Measurements from ENCODE around the gene YAP1.
"Not testable (repeated sequence)": the region's sequence is repeated elsewhere in the genome, so short reads cannot be mapped to it uniquely, and the experiment has no call there.

The YAP1 gene

GRCh38 chr11:102200325-102200724 is 90.1 kb downstream of the YAP1 start:
- DNase-seq (ENCODE audit: low spot score): not testable (repeated sequence)

DNA sequence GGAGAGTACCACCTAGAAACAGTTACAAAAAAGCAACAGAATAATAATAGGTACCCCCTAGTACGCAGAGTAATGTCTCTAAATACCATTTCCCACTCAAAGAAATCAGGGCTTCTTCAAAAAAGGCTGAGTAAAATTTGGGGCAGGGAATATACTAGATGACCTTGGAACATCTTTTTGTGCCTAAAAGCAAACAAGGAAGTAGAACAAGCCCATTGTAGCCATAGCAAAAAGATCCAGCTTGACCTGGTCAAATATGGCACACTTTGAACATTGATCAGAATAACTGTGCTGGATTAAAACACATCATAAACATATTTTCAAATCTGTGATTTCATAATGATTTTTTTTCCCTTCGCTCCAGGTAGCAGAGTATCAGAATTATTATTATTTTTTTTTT is 91.5 kb downstream of the YAP1 start:
- DNase-seq (ENCODE audit: low spot score): no peak

DNA sequence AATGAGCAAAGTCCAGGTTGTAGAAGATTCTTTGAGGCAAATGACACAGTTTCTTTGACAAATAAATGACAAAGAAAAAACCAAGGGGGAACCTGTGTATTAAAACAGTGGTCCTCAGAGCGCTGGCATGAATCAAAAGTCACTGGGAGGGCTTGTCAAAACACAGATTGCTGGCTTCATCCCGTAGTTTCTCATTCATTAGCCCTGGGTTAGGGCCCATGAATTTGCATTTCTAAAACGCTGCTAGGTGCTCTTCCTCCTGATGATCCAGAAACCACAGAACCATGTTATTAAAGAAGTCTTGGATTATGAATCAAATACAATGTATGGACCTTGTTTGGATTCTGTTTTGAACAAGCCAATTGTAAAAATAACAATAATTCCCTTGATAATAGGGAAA is 92.7 kb downstream of the YAP1 start:
- DNase-seq (ENCODE audit: low spot score): no peak

DNA sequence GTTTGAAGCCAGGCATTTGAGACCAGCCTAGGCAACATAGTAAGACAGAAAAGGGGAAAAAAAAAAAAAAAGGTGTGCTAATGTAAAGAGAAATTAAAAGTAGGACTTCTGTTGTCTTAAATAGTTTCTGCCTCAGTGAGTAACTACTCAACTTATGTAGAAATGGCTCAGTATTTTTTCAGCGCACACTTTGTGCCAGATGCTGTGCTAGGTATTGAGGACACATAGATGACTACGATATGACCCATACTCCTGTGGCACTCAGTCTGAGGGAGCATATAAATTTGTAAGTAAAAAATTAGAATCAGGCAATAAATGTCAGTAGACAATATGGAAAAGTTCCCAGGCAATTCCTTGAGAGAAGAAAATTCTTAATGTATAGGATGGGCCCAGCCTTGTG is 93.9 kb downstream of the YAP1 start:
- DNase-seq (ENCODE audit: low spot score): no peak

DNA sequence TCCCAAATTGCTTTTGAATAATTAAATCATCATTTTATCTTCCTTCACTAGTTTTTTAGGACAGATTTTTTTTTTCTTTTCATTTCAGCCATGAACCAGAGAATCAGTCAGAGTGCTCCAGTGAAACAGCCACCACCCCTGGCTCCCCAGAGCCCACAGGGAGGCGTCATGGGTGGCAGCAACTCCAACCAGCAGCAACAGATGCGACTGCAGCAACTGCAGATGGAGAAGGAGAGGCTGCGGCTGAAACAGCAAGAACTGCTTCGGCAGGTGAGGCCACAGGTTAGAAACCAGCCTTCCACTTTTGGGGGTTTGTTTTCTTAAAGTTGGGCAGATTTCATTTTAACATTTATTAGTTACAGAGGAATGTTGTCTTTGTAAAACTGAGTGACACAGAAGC is 95.6 kb downstream of the YAP1 start:
- DNase-seq (ENCODE audit: low spot score): no peak

- no peak for DNase-seq (ENCODE audit: low spot score)
Observed at GRCh38 chr11:102208835-102209234, 98.6 kb downstream of the YAP1 start.

DNA sequence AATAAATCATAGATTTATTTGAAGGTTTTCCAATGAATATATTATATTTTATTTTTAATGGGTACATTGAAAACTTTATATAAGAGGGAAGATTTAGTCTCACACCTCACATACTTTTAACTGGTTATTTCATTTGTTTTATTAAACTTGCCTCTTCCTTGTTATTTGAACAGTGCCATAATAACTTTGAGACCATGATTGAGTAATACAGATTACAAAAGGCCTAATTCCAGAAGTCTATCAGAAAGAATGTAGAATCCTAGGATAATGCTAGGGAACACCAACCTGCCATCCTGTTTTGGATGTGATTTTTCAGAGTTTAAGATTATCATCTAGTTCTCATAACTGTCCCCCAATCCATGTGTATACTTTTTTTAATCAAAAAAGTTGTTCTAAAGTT is 104.4 kb downstream of the YAP1 start:
- DNase-seq (ENCODE audit: low spot score): no peak

DNA sequence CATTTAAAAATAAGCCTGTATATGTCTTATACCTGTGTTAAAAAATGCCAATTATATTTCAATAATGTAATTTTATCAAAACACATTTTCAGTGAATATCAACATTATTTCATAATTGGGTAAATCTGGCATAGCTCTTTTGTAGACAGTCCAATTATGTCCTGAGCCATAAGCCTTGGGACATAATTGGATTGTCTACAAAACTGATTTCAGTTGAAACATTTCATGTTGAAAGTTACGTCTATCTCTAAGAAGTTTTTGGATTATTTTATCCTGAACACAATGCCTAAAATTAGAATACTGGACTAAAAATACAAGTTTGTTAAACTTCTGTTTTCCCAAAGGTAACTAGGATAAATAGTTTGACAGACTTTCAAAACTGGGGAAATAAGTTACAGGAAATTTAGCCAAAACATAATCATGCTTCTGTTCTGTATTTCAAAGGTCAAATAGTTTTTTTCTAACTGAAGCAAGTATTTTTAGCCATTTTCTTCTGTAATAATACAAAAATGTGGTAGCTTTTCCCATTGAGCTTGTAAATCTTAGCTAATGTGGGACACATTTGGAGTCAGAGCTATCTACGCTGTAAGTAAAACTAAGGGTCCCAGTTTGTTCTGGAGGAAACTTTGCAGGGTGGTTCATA is 106.3 kb downstream of the YAP1 start:
- DNase-seq (ENCODE audit: low spot score): no peak

GRCh38 chr11:102220728-102221467 is 110.7 kb downstream of the YAP1 start:
- DNase-seq (ENCODE audit: low spot score): no peak

DNA sequence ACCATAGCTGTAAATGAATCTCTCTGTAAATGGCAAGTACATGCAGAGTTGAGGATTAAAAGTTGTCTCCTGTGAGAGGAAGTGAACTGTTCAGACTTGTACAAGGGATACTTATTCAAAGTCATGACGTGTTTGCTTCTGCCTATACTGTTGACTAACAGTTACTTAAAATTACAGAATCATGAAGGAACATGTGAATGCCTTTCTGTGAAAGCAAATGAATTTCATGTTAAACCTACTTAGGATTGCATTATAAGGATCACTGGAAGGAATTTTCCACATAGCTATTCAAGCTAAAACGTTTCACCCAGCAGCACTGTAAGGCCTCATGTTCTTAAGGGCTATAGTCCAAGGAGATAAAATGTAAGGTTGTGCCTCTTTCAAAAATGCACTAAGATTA is 113.6 kb downstream of the YAP1 start:
- DNase-seq (ENCODE audit: low spot score): no peak

DNA sequence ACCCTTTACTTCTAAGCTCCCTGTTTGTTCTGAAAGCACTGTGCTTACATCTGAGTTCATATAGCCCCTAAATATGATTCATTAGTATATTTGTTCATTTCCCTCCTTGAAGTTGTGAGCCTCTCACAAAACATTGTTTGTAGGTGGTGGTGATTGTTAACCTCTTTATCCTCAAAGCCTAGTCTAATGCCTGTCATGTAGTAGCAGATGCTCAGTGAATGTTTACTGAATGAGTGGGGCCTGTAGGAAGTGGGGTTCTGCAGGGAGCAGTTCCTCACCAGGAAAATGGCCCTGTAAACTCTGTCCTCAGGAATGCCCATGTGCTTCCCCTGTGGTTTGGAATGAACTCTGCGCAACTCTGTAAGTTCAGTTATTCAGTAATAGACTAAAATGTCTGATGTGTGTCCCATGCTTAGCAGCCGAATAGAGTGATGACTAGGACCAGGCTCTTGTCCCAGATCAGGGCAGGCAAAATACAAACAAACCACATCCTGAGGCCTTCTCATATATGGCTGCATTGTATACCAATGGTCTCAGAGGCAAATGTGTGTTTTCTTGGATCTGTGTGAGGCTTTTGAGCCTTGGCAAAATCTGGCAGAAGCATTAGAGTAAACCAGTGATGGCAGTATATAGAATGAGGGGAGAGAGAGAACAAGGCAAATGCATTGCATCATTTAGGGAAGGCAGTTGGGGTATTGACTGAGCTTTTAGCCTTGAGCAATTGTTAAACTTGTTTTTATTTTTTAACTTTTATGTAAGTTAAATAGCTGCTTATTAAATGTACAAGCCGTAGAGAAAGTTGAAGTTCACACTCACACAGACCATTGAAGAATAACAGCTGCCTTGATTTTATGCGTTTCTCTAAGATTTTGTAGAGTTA is 115.7 kb downstream of the YAP1 start:
- DNase-seq (ENCODE audit: low spot score): no peak

- no peak for DNase-seq (ENCODE audit: low spot score)
Observed at GRCh38 chr11:102226702-102227490, 116.6 kb downstream of the YAP1 start.

DNA sequence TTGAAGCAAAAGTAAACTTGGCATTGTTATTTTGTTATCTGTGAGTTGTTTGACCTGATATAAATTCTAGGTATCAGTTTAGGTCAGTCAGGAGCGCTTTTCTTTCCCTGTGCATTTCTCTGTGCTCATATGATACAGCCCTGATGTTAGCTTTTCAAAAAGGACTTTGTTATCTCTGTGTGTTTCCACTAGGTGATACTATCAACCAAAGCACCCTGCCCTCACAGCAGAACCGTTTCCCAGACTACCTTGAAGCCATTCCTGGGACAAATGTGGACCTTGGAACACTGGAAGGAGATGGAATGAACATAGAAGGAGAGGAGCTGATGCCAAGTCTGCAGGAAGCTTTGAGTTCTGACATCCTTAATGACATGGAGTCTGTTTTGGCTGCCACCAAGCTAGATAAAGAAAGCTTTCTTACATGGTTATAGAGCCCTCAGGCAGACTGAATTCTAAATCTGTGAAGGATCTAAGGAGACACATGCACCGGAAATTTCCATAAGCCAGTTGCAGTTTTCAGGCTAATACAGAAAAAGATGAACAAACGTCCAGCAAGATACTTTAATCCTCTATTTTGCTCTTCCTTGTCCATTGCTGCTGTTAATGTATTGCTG is 119.4 kb downstream of the YAP1 start:
- DNase-seq (ENCODE audit: low spot score): no peak

DNA sequence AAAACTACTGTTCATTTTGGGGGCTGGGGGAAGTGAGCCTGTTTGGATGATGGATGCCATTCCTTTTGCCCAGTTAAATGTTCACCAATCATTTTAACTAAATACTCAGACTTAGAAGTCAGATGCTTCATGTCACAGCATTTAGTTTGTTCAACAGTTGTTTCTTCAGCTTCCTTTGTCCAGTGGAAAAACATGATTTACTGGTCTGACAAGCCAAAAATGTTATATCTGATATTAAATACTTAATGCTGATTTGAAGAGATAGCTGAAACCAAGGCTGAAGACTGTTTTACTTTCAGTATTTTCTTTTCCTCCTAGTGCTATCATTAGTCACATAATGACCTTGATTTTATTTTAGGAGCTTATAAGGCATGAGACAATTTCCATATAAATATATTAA is 119.9 kb downstream of the YAP1 start:
- no peak for DNase-seq (ENCODE audit: low spot score)

DNA sequence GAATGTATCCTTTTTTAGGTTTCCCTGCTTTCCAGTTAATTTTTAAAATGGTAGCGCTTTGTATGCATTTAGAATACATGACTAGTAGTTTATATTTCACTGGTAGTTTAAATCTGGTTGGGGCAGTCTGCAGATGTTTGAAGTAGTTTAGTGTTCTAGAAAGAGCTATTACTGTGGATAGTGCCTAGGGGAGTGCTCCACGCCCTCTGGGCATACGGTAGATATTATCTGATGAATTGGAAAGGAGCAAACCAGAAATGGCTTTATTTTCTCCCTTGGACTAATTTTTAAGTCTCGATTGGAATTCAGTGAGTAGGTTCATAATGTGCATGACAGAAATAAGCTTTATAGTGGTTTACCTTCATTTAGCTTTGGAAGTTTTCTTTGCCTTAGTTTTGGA is 120.7 kb downstream of the YAP1 start:
- DNase-seq (ENCODE audit: low spot score): no peak

DNA sequence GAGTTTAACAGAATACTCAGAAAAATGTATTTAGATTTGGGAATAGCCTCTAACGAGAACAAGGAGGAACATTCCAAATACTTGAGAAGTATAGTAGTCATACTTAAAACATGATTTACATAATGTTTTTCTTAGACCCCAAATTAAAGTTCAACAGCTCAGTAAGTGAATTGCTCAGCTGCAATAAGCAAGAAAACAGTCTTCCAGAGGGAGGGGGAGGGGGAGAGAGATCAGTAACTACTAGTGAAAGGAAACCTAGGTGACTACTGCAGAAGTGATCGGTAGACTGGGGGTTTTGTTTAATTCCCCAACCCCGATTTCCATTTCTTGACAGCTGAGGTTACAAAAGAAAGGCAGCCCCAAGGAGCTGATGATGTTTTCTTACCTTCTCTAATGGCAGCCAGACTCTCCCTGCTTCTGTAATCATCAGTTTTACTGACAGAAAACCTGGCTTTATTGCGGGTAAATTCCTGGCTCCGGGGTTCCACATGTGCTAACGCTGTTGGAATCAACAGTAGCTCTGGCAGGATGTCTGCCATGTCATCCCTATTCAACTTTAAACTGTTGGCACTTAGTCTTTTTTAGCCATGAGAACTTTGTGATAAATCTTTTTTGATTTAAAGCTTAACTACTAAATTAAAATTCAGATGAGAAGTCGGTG is 124.7 kb downstream of the YAP1 start:
- DNase-seq (ENCODE audit: low spot score): no peak

GRCh38 chr11:102237096-102237735 is 127.0 kb downstream of the YAP1 start:
- DNase-seq (ENCODE audit: low spot score): no peak

- no peak for DNase-seq (ENCODE audit: low spot score)
Observed at GRCh38 chr11:102238391-102238821, 128.2 kb downstream of the YAP1 start.

DNA sequence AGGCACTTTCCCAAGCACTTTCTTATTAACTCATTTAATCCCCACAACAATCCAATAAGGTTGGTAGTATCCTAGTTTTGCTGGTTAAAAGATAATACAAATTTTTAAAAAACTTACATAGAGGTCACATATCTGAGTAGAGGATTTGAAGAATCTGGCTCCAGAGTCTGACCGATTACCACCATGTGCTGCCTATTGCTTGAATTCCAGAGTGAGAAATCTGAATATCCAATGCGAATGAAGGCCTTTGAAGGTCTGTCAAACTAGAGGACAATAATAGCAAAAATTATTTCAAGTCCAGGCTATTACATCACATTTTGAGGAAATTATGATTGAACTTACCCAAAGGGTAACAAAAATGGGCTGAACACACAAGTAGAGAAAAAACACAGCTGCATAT is 129.2 kb downstream of the YAP1 start:
- no peak for DNase-seq (ENCODE audit: low spot score)

- no peak for DNase-seq (ENCODE audit: low spot score)
Observed at GRCh38 chr11:102239911-102240310, 129.7 kb downstream of the YAP1 start.

- DNase-seq (ENCODE audit: low spot score): no peak
Observed at GRCh38 chr11:102240502-102240901, 130.3 kb downstream of the YAP1 start.
